Ovary (tissue), 9 donors: ENCODE data around the gene WWOX. TPM values are rescaled to one million over a fixed set of nuclear protein-coding genes. Genes with fewer than 3 reads are reported as not detected.

ENCODE experiments used
- DNase-seq, 5 donors: peaks; one replicate each; pipeline ENCODE4 v3.0.0-alpha.2; 2019 to 2020
- H3K27ac ChIP-seq, 2 donors: fragments of 200-600 bp; one replicate each; pipeline versions ENCODE4 v1.5.1 to v1.8.0; 2019 to 2022
- H3K27me3 ChIP-seq: fragments of 200-600 bp; one replicate; pipeline ENCODE4 v1.8.0; 2022
- H3K36me3 ChIP-seq: fragments of 200-600 bp; sonication (generic); one replicate; pipeline ENCODE4 v1.5.1; 2019
- H3K4me1 ChIP-seq: one replicate; pipeline ENCODE4 v1.8.1; 2013; ENCODE audit warnings: mild to moderate bottlenecking, moderate library complexity; ENCODE audit not compliant: insufficient read depth
- H3K4me3 ChIP-seq: fragments of 200-600 bp; sonication (generic); one replicate; pipeline ENCODE4 v1.5.1; 2017
- H3K9me3 ChIP-seq, 2 donors: fragments of 200-600 bp in 1 of 2; sonication (generic) in 1 of 2; one replicate each; pipeline versions ENCODE4 v1.5.1 to v1.8.1; 2013 to 2019; ENCODE audit warnings: mild to moderate bottlenecking in 1 of 2, moderate library complexity in 1 of 2
- CTCF ChIP-seq, 3 donors: fragments of 450-650 bp in 2 of 3; fragments of 200-600 bp in 1 of 3; IDR thresholded peaks; one replicate each; pipeline versions ENCODE4 v1.5.1 to v1.8.0; 2016 to 2022; ENCODE audit warnings: antibody characterized with exemption in 3 of 3, mild to moderate bottlenecking in 1 of 3
- EP300 ChIP-seq: sonication (generic); formaldehyde crosslinking; IDR thresholded peaks from one replicate; pipeline ENCODE4 v1.6.1; 2017; ENCODE audit warnings: antibody characterized with exemption
- POLR2A ChIP-seq: fragments of 450-650 bp; IDR thresholded peaks from one replicate; pipeline ENCODE4 v1.6.1; 2017; ENCODE audit warnings: antibody characterized with exemption, mild to moderate bottlenecking, moderate library complexity
- WGBS, 3 donors: extraction: QIAGEN DNeasy Blood & Tissue Kit in 1 of 3; methylation state at CpG; one replicate each; pipeline versions ENCODE4 v1.1.5 to v1.1.7; 2013 to 2017; 5-methylcytosine and 5-hydroxymethylcytosine counted together
- intact Hi-C, 4 donors: fragments of 100-400 bp; cut with DNase I; formaldehyde crosslinking; loops; one replicate each; pipeline versions ENCODE4 v1.11.0 to v1.15.1; 2022 to 2023
- polyA plus RNA-seq, 2 donors: library from polyadenylated mRNA; stranded (reverse); fragments of 200-250 nt in 1 of 2; fragments of 350-450 nt in 1 of 2; fragmentation: Illumina TruSeq in 1 of 2; extraction: RNeasy Lipid Tissue Mini Kit (QIAGEN cat#74804) in 1 of 2; gene quantifications; one replicate each; pipeline ENCODE4 v1.2.3, GENCODE V29; 2013 to 2014
- total RNA-seq, 7 donors: library from RNA; depleted of rRNA in 2 of 7; stranded (reverse); fragments of >200 nt in 2 of 7; fragmentation: NEBNext Ultra II Directional in 3 of 7; extraction: Animal tissue kit (Norgen Biotek cat#: 25700) in 3 of 7; gene quantifications; one replicate each; pipeline versions ENCODE4 v1.1.0 to v1.2.4, GENCODE V29; 2016 to 2023
- donor health status: DM: no; HTN: no; CAD: no; lungs with moderate emphysema.
- donor health status: DM: no; HTN: no; CAD: no.
- donor health status: Bipolar disorder and iron deficiency.
- donor health status: DM: yes; HTN: yes; CAD: no.
- donor health status: DM: no; HTN: no; CAD: no.
- donor health status: DM: yes; HTN: yes; CAD: no.

The WWOX gene
- total and polyA plus RNA-seq, 9 donors = 11.0 to 40.5 (median 25.2) TPM

- no peaks in the 10 kb centered on the region for H3K4me1 ChIP-seq
- H3K36me3 ChIP-seq = no peaks in the 10 kb centered on the region
- H3K9me3 ChIP-seq = no peaks in the 10 kb centered on the region
- no peak overlapping the region for H3K27ac ChIP-seq
- no peak overlapping the region for H3K4me3 ChIP-seq
- 74 to 78% (median 74%) methylated on average over 10 to 11 of the region's 11 CpGs for WGBS, 3 donors
- intact Hi-C loops = no loop called here
- no peaks in the 10 kb centered on the region for H3K27me3 ChIP-seq
- DNase-seq = no peak
- no peak for TF ChIP-seq EP300
These were observed 3.4 kb downstream of the WWOX start for GRCh38 chr16:78102865-78103264.

- intact Hi-C loops = no loop called here
- WGBS, 3 donors = 67 to 82% (median 77%) methylated on average over 4 of the region's 4 CpGs
- Histone ChIP-seq H3K36me3 (no peaks in the 10 kb centered on the region), H3K27me3 (no peaks in the 10 kb centered on the region), H3K4me3 (no peak overlapping the region), H3K9me3 (no peaks in the 10 kb centered on the region), H3K27ac (no peak overlapping the region), H3K4me1 (no peaks in the 10 kb centered on the region)
- no peak for DNase-seq
- no peak for TF ChIP-seq EP300
- no peak for TF ChIP-seq CTCF (IDR thresholded peaks at IDR 0.05)
- TF ChIP-seq POLR2A = no peak
These were observed 6.1 kb downstream of the WWOX start for GRCh38 chr16:78105517-78105916.

GRCh38 chr16:78106686-78107085, 7.2 kb downstream of the WWOX start:
- Histone ChIP-seq H3K27ac (no peak overlapping the region), H3K4me3 (no peak overlapping the region), H3K4me1 (no peaks in the 10 kb centered on the region), H3K36me3 (no peaks in the 10 kb centered on the region), H3K27me3 (no peaks in the 10 kb centered on the region), H3K9me3 (no peaks in the 10 kb centered on the region)
- intact Hi-C loops = no loop called here
- DNase-seq = no peak
- 79 to 83% (median 80%) methylated on average over 8 of the region's 8 CpGs for WGBS, 3 donors
- TF ChIP-seq POLR2A (no peak), EP300 (no peak), CTCF (IDR thresholded peaks at IDR 0.05) (no peak)

- intact Hi-C loops = no loop called here
- H3K4me3 ChIP-seq = no peak overlapping the region
- H3K36me3 ChIP-seq = no peaks in the 10 kb centered on the region
- DNase-seq = no peak
- no peak for TF ChIP-seq POLR2A
- no peak for TF ChIP-seq CTCF (IDR thresholded peaks at IDR 0.05)
- TF ChIP-seq EP300 = no peak
- no peaks in the 10 kb centered on the region for H3K27me3 ChIP-seq
- no peaks in the 10 kb centered on the region for H3K9me3 ChIP-seq
- 80 to 93% (median 84%) methylated on average over 5 of the region's 5 CpGs for WGBS, 3 donors
- no peak overlapping the region for H3K27ac ChIP-seq
- no peaks in the 10 kb centered on the region for H3K4me1 ChIP-seq
These were observed 9.0 kb downstream of the WWOX start for GRCh38 chr16:78108451-78108850.

- DNase-seq = no peak
- TF ChIP-seq EP300 = no peak
- no peak for TF ChIP-seq CTCF (IDR thresholded peaks at IDR 0.05)
- no peak for TF ChIP-seq POLR2A
- peaks cover 3% of the 10 kb centered on the region for H3K4me1 ChIP-seq
- no peak overlapping the region for H3K27ac ChIP-seq
- intact Hi-C loops = loop anchor here in 1 of 4 donors (10.0 kb wide), 1 partner anchor 1492 kb away; the partner anchor contains the start of gene MAF
- no peaks in the 10 kb centered on the region for H3K27me3 ChIP-seq
- no peaks in the 10 kb centered on the region for H3K9me3 ChIP-seq
- WGBS, 3 donors = 90 to 98% (median 97%) methylated on average over 2 of the region's 2 CpGs
- no peaks in the 10 kb centered on the region for H3K36me3 ChIP-seq
- H3K4me3 ChIP-seq = no peak overlapping the region
These were observed 13.8 kb downstream of the WWOX start for GRCh38 chr16:78113258-78113657.
